AG08396 (cell line): Measurements from ENCODE around the gene IRS1.

Experiments used
- DNase-seq: peaks from one replicate; pipeline ENCODE4 v3.0.0; 2012; ENCODE audit warnings: low spot score, mixed read lengths

IRS1 gene

DNA sequence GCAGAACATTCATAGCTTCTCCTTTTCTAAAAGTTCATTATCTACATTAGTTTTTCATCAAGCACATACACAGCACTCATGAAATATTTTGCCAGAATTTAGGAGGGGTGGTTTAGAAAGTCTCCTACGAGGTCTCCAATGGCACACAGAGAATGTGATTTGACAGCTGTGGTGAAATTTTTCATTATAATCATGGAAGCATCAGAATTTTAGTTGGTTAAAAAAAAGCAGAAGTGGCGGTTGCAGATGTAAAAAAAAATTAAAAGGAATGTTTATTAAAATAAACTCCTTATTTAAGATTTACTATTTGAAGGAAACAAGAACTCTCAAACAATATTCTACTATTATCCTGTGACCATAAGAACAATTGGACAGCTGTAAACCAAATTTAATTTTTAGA, 25.4 kb upstream of the IRS1 start:
- DNase-seq, result no peak

DNA sequence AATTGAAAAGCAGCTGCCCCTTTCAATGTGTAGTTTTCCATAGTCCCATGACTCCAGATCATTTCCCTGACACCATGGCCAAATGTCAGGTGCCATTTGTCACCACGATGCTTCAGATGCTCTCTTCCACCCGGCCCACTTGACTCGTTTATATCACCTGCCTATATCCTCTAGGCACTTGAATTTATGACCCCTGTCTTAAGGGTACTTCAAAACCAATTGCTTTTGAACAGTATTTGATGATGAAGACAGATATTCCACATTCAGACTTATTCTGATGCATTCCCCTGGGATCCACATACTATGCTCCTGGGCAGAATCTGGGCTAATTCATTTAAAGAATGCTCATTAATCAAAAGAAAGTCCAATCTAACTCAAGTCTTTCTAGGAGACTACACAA, 19.3 kb upstream of the IRS1 start:
- no peak for DNase-seq

DNA sequence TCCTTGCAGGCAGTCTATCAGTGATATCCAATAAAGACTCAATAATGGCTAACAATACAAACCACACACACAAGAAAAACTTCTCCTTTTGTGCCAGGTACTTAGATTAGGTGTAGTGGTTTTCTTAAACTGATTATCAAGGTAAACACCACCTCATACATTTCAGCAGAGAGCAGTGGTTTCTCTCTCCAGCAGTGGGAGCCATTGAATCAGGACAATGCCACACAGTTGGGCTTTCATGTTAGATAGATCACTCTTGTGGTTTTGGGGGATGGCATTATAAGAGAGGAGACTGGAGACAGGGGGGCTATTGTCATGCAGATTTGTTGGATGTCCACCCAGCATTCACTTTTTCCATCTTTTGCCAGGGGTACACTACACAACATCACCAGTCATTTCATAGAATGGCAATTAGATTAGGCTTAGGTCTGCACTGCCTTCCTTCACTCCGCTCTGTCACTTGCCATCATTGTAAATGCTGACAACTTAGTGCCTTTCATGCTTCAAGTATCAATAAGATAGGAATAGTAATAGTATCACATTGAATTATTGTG, 13.6 kb upstream of the IRS1 start:
- no peak for DNase-seq

DNA sequence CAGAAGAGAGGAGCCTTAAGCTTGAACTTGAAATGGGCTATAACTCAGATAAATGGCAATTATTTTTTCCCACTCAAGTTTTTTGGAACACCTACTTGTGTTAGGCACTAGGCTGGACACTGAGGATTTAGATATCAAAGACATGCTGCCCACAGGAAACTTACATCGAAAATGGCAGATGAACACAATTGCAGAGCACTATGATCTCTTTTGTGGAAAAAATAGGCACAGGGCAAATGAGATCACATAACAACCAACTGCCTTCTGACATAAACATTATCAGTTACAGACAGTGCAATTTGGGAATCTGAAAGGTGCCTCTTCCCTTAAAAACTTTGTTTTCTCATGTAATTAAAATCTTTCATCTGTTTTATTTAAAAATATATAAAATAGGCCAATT, 3.8 kb upstream of the IRS1 start:
- DNase-seq, result no peak

DNA sequence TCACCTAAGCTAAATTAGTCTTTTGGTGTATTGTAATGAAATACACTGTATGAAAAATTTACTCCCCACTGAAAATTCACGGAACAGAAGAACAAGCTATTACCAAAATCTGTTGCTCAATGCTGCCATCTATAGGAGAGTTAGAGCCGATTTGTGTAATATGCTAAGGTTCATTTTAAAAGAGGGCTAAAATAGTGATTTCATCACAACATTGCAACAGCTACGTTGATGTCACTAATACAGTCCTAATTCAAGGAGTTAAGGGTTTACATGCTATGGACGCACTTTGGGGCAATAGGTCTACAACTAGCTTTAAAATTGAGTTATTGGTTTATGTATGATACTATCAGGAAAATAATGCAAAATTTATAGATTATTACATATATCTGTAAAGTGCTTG, 3.0 kb upstream of the IRS1 start:
- DNase-seq, result peak; percentile 61

DNA sequence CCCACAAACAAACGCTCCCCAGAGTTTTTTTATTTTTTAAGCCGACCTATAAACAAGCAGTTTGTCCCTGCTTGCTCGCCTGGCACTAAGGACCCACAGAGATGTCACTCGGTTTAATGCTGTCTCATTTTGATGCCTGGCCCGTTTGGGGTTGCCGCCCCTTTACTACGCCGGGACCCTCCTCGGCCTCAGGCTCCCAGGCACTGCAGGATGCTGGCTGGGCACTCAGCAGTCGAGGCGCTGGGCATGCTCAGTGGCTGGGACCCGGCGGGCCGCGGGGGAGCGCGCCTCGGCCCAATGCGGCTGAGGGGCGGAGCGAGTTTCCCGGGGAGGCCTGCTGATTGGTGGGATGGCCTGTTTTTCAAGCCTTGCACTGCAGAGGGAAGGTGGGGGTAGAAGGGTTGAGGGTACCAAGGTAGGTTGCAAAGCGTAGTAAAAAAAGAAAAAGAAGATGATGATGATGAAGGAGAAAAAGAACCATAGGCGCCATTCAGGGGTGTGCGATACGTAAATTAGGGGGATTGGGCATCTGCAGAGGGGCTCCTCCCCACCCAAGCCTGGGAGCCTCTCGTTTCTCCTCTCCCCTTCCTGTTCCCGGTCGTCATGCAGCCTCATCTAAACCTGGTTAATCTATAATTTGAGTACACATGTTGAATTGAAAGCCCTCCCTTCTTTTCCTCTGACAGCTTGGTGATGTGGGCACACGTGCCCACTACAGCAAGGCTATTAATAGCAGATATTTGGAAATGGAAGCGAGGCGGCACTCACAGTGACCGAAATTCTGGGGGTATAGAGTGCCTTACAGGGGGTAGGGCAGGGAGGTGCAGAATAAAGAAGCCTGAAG, 1.5 kb upstream of the IRS1 start:
- peak; percentile 91 for DNase-seq

DNA sequence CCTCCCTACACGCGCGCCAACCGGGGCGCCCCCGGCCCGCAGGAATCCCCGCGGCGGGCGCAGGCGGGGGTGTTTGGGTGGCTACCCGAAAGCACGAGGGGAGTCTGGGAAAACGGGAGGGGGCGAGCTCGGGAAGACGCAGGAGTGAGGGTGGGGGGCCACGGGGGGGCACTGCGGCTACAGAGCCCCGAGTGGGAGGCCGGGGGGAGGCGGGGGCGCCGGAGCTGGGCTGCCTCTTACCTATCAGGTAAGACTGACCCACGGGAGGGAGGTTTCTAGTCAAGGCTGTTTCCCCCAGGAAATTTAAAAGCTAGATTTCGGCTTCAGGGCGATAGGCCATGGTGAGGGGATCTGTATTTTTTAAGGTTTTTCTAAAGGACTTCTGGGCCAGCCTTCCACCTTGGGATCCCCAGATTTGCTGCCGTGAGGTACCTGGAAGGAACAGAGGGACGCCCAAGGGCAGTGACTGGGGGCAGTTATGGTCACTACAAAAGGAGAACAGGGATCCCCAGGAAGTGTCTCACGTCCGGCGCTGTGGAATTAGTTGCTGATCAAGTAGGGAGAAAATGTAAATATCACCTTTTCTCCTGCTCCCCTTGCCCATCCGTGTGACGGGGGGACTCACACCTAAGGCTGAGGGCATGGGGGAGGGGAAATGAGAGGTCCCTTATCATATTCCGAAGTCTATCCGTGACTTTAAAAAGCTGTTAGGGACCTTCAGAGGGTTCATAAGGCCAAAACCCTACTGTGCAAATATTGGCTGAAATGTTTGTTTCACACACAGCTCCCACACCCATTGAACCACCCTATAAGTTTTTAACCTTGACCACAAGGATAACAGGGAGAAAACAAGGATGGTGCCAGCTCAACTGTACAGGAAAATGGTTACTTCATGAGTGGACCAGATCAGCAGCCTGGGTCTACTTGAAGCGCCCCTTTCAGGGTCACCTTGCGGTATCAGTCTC, 638 bp upstream of the IRS1 start:
- peak; percentile 17 for DNase-seq

DNA sequence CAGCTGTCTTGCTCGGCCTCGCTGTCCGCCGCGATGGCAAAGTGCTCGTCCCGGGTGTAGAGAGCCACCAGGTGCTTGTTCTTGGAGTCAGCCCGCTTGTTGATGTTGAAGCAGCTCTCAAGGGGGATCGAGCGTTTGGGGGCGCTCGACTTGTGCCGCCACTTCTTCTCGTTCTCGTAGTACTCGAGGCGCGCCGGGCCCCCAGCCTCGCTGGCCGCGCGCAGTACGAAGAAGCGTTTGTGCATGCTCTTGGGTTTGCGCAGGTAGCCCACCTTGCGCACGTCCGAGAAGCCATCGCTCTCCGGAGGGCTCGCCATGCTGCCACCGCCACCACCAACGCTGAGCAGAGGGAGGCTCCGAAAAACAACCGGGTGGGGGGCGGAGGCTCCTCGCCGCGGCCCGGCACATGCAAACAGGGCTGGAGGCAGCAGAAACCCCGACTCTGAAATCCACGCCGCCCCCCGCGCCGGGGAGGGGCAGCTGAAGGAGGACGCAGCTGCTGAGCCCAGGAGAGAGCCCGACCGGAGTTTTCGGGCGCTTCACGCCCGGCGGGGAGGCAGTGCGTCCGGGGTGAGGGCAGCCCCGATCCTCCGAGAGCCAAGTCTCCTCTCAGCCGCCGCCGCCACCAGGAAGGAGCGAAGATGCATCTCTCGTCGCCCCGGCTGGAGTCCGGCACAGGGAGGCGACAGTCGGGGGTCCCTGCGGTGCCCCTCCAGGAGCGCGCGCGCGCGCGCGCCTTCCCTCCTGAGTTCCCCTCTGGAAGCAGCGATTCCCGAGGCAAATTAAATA, 1.0 kb downstream of the IRS1 start:
- DNase-seq, result peak; percentile 53

DNA sequence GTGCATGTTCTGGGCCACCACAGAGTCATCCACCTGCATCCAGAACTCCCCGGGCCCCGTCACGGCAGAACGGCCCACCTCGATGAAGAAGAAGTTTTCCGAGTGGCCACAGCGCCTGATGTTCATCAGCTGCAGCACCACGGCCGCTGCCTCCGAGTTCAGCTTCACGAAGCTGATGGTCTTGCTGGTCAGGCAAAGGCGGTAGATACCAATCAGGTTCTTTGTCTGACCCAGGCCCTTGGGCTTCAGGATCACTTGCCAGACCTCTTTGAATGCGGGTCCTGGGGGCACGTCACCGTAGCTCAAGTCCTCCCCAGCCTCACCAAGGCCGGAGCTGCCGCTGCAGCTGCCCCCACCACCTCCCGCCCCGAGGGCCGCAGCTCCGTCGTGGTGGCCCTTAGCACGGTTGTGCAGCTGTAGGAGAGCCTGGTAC, 1.6 kb downstream of the IRS1 start:
- DNase-seq, result peak; percentile 36

DNA sequence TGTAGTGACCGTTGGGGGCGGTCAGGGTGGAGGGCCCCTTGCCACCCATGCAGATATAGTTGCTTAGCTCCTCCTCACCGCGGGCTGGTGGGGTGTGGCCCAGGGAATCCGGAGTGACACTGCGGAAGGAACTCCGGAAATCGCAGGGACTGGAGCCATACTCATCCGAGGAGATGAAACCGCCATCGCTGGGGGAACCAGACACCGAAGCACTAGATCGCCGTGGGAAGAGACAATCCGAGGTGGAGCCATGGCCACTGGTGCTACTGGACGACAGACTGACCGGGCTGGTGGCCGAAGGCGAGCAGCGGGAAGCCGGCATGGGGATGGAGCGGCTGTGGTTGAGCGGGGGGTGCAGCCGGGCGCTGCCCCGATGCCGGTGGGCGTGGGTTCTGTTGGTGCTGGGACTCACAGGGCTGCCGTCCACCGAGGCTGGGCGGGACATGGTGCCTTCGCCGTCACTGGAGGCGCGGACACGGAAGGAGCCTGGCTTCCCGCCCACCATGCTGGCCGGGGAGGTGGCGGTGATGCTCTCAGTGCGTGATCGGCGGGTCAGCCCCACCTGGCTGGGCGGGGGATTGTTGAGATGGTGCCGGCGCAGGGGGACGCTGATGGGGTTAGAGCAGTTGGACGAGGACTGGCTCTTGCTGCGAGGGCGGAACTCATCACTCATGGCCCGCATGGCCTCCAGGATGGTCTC, 2.2 kb downstream of the IRS1 start:
- peak; percentile 77 for DNase-seq

DNA sequence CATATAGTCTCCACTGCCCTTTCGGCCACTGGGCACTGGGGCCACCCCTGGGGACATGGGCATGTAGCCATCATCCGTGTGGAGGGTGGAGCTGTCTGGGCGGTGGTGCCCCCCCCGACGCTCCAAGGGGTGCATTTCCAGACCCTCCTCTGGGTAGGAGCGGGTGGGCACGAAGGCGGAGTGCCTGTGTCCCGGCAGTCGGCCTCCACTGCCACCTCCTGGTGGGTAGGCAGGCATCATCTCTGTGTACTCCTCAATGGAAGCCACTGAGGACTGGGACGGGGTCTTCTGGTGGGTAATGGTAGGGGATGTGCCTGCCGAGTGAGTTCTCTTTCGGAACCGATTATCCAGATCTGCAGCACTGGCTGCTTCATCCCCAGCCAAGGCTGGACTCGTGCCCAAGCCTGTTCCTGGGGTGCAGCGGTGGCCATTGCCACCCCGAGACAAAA, 2.8 kb downstream of the IRS1 start:
- DNase-seq, result peak; percentile 71

DNA sequence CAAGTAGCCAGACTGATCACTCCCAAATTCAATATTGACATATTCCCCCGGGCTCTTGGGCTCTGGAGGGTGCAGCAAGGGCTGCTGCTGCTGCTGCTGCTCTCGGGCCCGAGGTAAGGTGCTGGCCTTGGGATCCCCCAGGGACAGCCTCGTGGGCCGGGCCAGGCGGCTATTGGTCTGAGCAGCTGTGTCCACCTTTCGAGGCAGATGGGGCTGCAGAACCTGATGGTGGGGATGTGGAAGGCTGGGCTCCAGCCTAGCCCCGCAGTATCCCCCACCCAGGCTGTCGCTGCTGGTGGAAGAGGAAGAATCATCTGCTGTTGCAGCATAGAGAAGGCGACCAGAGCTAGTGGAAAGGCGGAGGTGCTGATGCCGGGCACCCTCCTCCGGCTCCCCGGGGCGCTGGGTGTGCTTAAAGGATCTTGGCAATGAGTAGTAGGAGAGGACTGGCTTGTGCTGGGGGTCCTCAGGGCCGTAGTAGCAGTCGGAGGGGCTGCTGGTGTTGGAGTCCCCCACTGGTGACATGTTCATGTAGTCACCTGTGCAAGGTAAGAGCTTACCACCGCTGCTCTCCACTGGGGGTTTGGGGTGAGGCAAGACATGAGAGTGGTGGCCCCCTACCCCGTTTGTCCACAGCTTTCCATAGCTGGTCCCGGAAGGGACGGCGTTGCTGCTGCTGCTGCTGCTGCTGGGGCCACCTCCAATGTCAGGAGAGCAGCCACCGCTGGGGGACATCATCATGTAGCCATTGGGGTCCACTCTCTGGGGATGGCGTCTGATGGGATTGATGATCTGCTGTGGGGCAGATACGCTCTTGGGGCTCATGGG, 3.4 kb downstream of the IRS1 start:
- DNase-seq, result peak; percentile 12

DNA sequence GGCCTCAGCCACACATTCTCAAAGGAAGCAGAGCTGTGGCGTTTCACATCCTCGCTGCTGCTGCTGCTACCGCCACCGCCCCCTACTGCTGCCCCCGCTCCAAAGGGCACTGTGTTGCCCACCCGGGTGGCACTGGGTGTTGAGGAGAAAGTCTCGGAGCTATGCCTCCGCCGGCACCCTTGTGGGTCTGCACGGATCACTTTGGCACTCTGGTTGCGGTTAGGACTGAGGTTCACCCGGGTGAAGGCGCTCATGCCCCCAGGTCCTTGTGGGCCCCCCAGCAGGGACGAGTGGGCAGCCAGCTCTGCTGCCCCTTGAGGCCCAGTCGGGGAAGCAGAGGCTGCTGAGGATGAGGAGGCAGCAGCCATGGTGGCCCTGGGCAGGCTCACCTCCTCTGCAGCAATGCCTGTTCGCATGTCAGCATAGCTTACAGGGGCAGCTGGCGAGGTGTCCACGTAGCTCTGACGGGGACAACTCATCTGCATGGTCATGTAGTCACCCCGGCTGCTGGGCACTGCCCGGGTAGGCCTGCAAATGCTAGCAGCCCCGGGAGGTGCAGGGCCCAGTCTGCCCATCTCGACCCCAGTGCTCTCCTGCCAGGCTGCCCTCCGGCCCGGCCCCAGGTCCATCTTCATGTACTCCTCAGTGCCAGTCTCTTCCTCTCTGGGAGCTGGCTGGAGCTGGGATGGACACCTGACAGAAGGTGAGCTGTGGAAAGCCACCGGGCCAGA, 4.2 kb downstream of the IRS1 start:
- peak; percentile 37 for DNase-seq

DNA sequence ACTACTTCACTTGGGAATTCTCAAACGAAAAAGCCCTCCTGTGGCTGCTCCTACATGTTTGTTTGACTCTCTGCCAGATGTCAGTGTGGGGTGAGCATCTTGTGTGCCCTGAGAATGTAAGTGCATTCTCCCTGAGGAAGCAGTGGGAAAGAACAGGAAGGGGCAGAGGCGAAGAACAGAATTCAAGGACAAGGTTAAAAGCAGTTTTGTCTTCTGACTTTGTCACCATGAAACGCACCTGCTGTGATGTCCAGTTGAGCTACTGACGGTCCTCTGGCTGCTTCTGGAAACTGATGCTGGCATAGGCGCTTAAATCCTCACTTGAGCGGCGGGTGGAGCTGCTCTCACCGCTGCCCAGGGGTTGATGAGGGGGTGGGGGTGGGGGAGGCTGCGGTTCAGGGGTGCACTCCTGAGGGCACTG, 4.9 kb downstream of the IRS1 start:
- DNase-seq, result peak; percentile 44

DNA sequence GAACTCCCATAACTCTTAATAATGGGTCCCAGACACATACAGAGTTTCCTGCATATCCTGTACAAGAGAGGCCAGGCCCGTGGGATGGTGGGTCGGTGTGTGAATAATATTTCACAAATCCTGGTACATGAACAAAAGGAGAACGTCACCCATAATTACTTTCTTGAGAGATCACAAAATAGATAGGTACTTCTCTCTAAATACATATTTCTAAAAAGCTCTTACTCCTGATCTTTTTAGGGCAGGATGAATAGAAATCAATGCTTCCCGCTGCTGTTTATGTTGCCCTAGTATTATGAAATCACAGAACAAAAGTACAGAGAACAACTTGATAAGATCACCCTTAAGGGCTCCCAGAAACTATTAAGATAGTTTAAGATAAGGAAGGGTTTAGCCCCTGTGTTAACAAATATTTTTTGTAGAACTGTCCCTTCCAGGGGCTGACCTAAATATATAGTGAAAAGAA, 5.4 kb downstream of the IRS1 start:
- no peak for DNase-seq

DNA sequence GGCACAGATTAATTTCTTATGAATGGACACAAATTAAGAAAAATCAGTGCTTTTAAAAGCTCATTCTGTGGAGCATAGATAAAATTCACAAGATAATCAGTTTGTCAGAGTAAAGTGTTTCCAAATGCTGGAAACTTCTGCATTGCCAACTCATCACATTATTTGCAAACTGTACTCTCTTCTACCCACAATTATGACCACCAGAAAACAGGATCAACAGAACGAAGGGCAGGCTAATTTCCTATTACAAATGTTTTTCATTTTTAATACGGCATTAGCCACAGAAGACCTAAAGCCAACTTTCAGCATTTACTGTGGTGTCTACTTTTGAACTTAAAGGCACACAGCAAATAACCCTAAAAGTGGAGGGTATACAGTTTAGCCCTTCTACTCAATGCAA, 6.0 kb downstream of the IRS1 start:
- no peak for DNase-seq

DNA sequence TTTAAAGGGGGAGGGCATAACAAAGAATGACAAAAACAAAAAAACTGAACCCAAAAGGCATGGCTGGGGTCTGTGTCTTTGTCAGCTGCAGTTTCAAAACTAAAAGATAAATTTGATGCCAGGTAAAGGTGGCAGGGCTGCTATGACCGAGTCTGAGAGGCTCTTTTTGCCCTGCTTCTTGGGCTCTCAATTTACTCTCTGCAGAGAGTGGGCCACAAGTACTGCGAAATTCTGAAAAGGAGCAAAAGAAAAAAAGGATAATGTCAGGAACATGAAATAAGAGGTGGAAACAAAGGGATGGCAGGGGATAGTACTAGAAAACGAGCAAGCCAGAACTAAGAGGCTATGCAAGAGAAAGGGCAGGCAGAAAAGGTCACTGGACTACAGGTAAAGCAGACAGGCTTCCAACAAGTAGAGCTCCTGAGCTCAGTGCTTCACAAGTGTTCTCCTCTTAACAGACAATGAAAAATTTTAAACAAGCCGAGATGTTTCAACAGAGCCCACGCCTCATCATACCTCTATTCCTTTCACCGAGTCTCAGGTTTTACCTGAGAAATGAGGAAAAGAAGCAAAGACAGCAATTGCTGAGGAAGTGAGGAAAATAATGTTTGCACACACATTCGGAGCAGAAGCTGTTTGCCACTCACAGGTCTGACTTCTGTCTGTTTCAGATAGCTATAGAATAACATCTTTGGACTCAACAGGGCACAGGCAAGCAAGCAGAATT, 7.3 kb downstream of the IRS1 start:
- DNase-seq, result no peak

DNA sequence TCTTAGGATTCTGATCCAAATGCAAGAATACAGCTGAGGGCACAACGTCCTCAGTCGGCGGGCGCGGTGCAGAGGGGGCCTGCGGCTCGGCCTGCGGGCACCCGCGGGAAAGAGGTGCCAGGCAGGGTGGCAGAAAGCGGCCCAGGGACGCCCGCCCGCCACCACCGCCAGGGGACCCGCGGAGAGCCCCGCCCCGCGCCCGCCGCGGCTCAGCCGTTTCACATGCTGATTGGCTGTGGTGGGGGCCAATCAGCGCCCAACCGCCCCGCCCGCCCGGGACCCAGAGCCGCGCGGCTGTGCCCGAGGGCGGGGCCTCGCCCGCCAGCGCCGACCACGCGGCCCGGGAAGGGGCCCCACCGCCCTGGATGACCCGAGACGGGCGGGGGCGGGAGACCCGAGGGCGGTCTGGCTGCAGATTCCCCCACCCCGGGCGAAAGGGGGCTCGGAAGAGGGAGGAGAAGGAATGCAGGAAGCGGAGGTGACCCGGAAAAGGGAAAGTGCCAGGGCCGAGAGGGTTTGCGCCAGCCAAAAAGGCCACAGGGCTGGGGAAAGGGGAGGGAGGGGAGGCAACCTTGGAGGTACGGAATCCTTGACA, 8.0 kb downstream of the IRS1 start:
- DNase-seq, result peak; percentile 97
